HG02938 (cell line): ENCODE measurements around the gene POGK.

Source experiments
- ATAC-seq: cut with Tn5 transposase; IDR thresholded peaks from one replicate; pipeline ENCODE4 v1.9.1; 2021; ENCODE audit warnings: mild to moderate bottlenecking, moderate library complexity; ENCODE audit not compliant: unreplicated experiment

The POGK gene

GRCh38 chr1:166899769-166900168 is 60.5 kb downstream of the POGK start:
- no peak for ATAC-seq

GRCh38 chr1:166900987-166901386 is 61.7 kb downstream of the POGK start:
- ATAC-seq, result no peak

- no peak for ATAC-seq
These were observed 63.0 kb downstream of the POGK start for GRCh38 chr1:166902279-166902678.

GRCh38 chr1:166903232-166903631 is 64.0 kb downstream of the POGK start:
- ATAC-seq, result no peak

GRCh38 chr1:166905136-166905535 is 65.9 kb downstream of the POGK start:
- ATAC-seq, result no peak

GRCh38 chr1:166905900-166906299 is 66.6 kb downstream of the POGK start:
- no peak for ATAC-seq
